Measurements from ENCODE around the gene ZNF3.

Gene ZNF3

GRCh38 chr7:100049441-100050291, 31.9 kb downstream of the ZNF3 start, which contains the start of gene ZSCAN21:
Gene ZSCAN21, plus strand, starts transcription at chr7:100049774. Its CDS starts 7,233 bp downstream, at chr7:100057007.
- DNase-seq: peak; percentile 75

GRCh38 chr7:100048680-100049079, 32.8 kb downstream of the ZNF3 start:
- DNase-seq: no peak

GRCh38 chr7:100044718-100045117, 36.8 kb downstream of the ZNF3 start:
- no peak for DNase-seq

- DNase-seq: no peak
Observed at GRCh38 chr7:100040575-100040974, 40.9 kb downstream of the ZNF3 start.

GRCh38 chr7:100038326-100038725, 43.2 kb downstream of the ZNF3 start:
- no peak for DNase-seq

GRCh38 chr7:100035876-100036275, 45.6 kb downstream of the ZNF3 start:
- no peak for DNase-seq

- DNase-seq: peak; percentile 73
Observed at GRCh38 chr7:100034871-100035510, 46.5 kb downstream of the ZNF3 start.

GRCh38 chr7:100033526-100033925, 48.0 kb downstream of the ZNF3 start:
- DNase-seq: no peak

GRCh38 chr7:100029596-100029995, 51.9 kb downstream of the ZNF3 start:
- DNase-seq: no peak

- no peak for DNase-seq
Observed at GRCh38 chr7:100027197-100027596, 54.3 kb downstream of the ZNF3 start.

GRCh38 chr7:100024020-100024619, 57.4 kb downstream of the ZNF3 start:
- no peak for DNase-seq

GRCh38 chr7:100023526-100023925, 58.0 kb downstream of the ZNF3 start:
- DNase-seq: no peak

- DNase-seq: peak; percentile 3
Observed at GRCh38 chr7:100022621-100023020, 58.9 kb downstream of the ZNF3 start.

GRCh38 chr7:100021297-100021696, 60.2 kb downstream of the ZNF3 start:
- no peak for DNase-seq

Measured in NCI-H226 (cell line).